HG03103 (cell line): ENCODE results near the gene LHFPL4.
"Not testable (repeated sequence)": the region's sequence is repeated elsewhere in the genome, so short reads cannot be mapped to it uniquely, and the experiment has no call there.

Source experiments
- ATAC-seq: cut with Tn5 transposase; IDR thresholded peaks from one replicate; pipeline ENCODE4 v1.9.1; 2021; ENCODE audit warnings: low read depth; ENCODE audit not compliant: unreplicated experiment

Gene LHFPL4

GRCh38 chr3:9548991-9549390 lies 4.6 kb downstream of the LHFPL4 start:
- ATAC-seq, result no peak

- ATAC-seq, result no peak
Measured at GRCh38 chr3:9542182-9542581, 11.4 kb downstream of the LHFPL4 start.

GRCh38 chr3:9536212-9536611 lies 17.4 kb downstream of the LHFPL4 start:
- no peak for ATAC-seq

GRCh38 chr3:9534429-9534828 lies 19.2 kb downstream of the LHFPL4 start:
- no peak for ATAC-seq

- ATAC-seq, result no peak
Measured at GRCh38 chr3:9525078-9525477, 28.5 kb downstream of the LHFPL4 start.

- no peak for ATAC-seq
Measured at GRCh38 chr3:9514956-9515355, 38.7 kb downstream of the LHFPL4 start.

GRCh38 chr3:9514306-9514705 lies 39.3 kb downstream of the LHFPL4 start:
- ATAC-seq, result no peak

- no peak for ATAC-seq
Measured at GRCh38 chr3:9512456-9513045, 41.1 kb downstream of the LHFPL4 start.

GRCh38 chr3:9508781-9509180 lies 44.8 kb downstream of the LHFPL4 start:
- ATAC-seq, result no peak

- no peak for ATAC-seq
Measured at GRCh38 chr3:9507586-9508578, 45.7 kb downstream of the LHFPL4 start.

- peak; percentile 58 for ATAC-seq
Measured at GRCh38 chr3:9503283-9503682, 50.3 kb downstream of the LHFPL4 start.

GRCh38 chr3:9501226-9501625 lies 52.4 kb downstream of the LHFPL4 start:
- ATAC-seq, result no peak

GRCh38 chr3:9500108-9501050 lies 53.2 kb downstream of the LHFPL4 start:
- ATAC-seq, result no peak

- no peak for ATAC-seq
Measured at GRCh38 chr3:9499455-9500107, 54.0 kb downstream of the LHFPL4 start.

- ATAC-seq, result no peak
Measured at GRCh38 chr3:9498781-9499180, 54.8 kb downstream of the LHFPL4 start.

GRCh38 chr3:9497821-9498565 lies 55.6 kb downstream of the LHFPL4 start:
- ATAC-seq, result no peak

GRCh38 chr3:9496893-9497292 lies 56.7 kb downstream of the LHFPL4 start:
- ATAC-seq, result no peak

GRCh38 chr3:9494036-9494435 lies 59.6 kb downstream of the LHFPL4 start:
- ATAC-seq, result not testable (repeated sequence)

GRCh38 chr3:9491506-9491905 lies 62.1 kb downstream of the LHFPL4 start:
- ATAC-seq, result no peak

GRCh38 chr3:9485248-9485647 lies 68.4 kb downstream of the LHFPL4 start:
- ATAC-seq, result no peak
